Mesothelial cell of epicardium (in vitro differentiated cells): ENCODE results near the gene STMN3. TPM values are rescaled to one million over a fixed set of nuclear protein-coding genes. Genes with fewer than 3 reads are reported as not detected.

Experiments used
- DNase-seq, 2 experiments: peaks; one replicate each; pipeline ENCODE4 v3.0.0; 2021; ENCODE audit warnings: low spot score in 2 of 2; ENCODE audit not compliant: unreplicated experiment in 2 of 2
- H3K27ac Mint-ChIP-seq: 2 replicates; pipeline ENCODE4 v1.8.0; 2021; ENCODE audit warnings: mixed read lengths
- H3K27me3 Mint-ChIP-seq: 2 replicates; pipeline ENCODE4 v1.8.0; 2021; ENCODE audit warnings: low read depth, mixed read lengths
- H3K36me3 Mint-ChIP-seq: 2 replicates; pipeline ENCODE4 v1.8.0; 2021; ENCODE audit warnings: mixed read lengths
- H3K4me1 Mint-ChIP-seq: 2 replicates; pipeline ENCODE4 v1.8.0; 2021; ENCODE audit warnings: mixed read lengths
- H3K4me3 Mint-ChIP-seq: 2 replicates; pipeline ENCODE4 v1.8.0; 2021; ENCODE audit warnings: mild to moderate bottlenecking, moderate library complexity, mixed read lengths
- H3K9me3 Mint-ChIP-seq: 2 replicates; pipeline ENCODE4 v1.8.0; 2021; ENCODE audit warnings: mixed read lengths
- total RNA-seq: library from RNA; stranded (reverse); gene quantifications from 3 replicates; pipeline ENCODE4 v1.2.1, GENCODE V29; 2021
- TF ChIP-seq, protein P1 (sequence below): fragments of 200-600 bp; sonication (generic); IDR thresholded peaks from one replicate; pipeline ENCODE4 v1.5.0; 2021; ENCODE audit warnings: antibody characterized with exemption; ENCODE audit not compliant: unreplicated experiment

The STMN3 gene
- total RNA-seq, 1 donor from 2014 or later: 34.1 TPM

DNA sequence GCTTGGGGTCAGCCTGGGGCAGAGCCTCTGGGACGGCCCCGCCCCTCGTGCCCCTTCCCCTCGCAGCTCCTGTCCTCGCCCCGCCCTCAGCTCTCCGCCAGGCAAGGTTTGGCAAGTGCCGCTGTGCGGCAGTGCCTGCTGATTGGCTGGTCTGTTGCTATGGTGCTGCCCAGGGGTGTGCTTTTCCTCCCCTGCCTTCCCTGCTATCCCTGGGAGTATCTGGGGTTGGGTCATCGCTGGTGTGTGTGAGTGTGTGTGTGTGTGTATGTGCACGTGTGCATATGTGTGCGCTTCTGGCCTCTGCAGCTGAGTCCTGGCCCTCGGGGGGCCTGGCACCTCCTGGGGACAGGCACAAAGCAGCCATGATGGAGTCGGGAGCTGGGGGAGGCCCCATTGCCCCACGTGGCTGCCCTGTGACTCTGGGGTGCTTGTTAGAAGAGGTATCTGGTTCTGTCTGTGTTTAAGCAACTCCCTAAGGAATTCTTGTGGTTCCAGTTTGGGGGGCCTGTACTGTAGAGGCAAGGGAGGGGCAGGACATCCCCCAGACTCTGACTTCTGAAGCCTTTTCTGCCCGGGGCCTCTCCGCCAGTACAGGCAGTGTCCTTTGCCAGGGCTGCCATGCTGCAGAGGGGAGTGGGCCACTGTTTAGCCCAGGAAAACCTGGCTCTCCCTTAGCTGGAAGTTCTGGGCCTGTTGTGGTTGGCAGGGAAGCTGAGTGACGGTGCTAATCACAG, 11.8 kb upstream of the STMN3 start:
- H3K4me1 Mint-ChIP-seq: peaks cover under 1% of the 10 kb centered on the region
- TF ChIP-seq, protein P1, sequence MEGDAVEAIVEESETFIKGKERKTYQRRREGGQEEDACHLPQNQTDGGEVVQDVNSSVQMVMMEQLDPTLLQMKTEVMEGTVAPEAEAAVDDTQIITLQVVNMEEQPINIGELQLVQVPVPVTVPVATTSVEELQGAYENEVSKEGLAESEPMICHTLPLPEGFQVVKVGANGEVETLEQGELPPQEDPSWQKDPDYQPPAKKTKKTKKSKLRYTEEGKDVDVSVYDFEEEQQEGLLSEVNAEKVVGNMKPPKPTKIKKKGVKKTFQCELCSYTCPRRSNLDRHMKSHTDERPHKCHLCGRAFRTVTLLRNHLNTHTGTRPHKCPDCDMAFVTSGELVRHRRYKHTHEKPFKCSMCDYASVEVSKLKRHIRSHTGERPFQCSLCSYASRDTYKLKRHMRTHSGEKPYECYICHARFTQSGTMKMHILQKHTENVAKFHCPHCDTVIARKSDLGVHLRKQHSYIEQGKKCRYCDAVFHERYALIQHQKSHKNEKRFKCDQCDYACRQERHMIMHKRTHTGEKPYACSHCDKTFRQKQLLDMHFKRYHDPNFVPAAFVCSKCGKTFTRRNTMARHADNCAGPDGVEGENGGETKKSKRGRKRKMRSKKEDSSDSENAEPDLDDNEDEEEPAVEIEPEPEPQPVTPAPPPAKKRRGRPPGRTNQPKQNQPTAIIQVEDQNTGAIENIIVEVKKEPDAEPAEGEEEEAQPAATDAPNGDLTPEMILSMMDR: no peak
- H3K27ac Mint-ChIP-seq: no peak overlapping the region
- no peaks in the 10 kb centered on the region for H3K27me3 Mint-ChIP-seq
- H3K36me3 Mint-ChIP-seq: peaks cover 18% of the 10 kb centered on the region
- H3K9me3 Mint-ChIP-seq: no peaks in the 10 kb centered on the region
- no peak for DNase-seq
- H3K4me3 Mint-ChIP-seq: no peak overlapping the region

DNA sequence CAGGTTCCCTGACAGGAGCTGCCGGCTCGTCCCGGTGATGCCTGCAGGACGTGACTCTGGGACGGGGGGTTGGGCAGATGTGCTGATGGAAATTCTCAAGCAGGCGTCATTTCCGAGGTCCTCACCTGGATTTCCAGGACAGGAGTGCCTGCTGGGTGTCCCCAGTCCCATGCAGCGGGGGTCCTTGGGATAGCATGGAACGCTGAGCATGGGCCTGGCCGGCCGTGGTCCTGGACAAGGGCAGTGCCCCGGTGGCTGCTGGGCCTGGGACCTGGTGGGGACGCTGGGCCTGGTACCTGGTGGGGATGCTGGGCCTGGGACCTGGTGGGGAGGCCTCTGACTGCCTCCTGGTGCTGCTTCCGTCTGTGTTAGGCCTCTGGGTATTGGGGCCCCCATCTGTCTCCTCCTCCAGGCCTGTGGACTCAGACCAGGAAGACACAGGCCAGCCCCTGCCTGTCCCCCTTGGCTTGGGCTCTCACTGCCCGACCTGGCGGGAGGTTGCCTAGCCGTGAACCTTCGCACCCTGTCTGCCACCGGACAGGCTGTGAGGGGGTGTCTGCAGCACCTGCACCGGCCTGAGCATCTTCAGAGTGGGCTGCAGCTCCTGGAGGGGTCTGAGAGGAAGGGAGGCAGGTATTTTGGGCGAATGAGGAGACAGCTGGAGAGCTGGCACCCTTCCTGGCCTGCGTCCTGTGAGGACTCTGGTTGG, 11.1 kb upstream of the STMN3 start:
- peaks cover 7% of the 10 kb centered on the region for H3K4me1 Mint-ChIP-seq
- H3K9me3 Mint-ChIP-seq: no peaks in the 10 kb centered on the region
- DNase-seq: no peak
- no peak overlapping the region for H3K4me3 Mint-ChIP-seq
- no peak overlapping the region for H3K27ac Mint-ChIP-seq
- H3K36me3 Mint-ChIP-seq: peaks cover 17% of the 10 kb centered on the region
- H3K27me3 Mint-ChIP-seq: no peaks in the 10 kb centered on the region
- TF ChIP-seq, protein P1: no peak

DNA sequence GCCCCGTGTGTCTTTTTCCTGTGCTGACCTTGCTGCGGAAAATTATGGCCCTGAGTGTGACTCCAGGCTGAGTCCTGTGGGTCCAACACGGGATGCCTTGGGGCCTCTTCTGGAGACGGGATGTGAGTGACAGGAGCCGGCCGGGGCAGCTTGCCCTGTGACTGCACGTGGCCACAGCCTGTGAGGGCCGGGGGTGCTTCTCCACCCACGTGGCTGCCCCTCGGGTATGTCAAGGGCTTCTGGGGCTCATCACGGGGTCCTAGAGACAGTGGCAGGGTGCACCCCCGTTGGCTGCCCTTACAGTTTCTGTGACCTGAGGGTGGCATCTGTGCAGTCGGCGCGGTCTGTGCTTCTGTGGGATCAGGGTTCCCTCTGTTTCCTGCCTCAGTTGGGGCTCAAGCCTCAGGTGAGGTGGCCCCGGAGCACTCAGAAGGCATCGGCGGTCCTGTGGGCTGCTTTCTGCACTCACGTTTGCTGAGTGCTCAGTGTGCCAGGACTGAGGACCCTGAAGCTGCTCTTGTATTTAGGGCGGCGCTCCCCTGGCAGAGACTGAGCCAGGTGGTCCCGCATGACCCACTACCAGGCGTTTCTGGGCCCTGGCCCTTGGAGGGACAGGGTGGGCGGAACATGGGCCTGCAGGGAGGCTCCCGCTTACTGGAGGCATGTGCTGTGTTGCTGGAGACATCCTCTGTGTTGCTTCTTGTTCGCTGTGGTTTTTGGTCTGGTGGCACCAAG, 10.3 kb upstream of the STMN3 start:
- TF ChIP-seq, protein P1: no peak
- H3K27ac Mint-ChIP-seq: no peak overlapping the region
- H3K4me1 Mint-ChIP-seq: peaks cover 14% of the 10 kb centered on the region
- no peak for DNase-seq
- H3K9me3 Mint-ChIP-seq: no peaks in the 10 kb centered on the region
- H3K27me3 Mint-ChIP-seq: no peaks in the 10 kb centered on the region
- H3K36me3 Mint-ChIP-seq: peaks cover 10% of the 10 kb centered on the region
- H3K4me3 Mint-ChIP-seq: no peak overlapping the region

DNA sequence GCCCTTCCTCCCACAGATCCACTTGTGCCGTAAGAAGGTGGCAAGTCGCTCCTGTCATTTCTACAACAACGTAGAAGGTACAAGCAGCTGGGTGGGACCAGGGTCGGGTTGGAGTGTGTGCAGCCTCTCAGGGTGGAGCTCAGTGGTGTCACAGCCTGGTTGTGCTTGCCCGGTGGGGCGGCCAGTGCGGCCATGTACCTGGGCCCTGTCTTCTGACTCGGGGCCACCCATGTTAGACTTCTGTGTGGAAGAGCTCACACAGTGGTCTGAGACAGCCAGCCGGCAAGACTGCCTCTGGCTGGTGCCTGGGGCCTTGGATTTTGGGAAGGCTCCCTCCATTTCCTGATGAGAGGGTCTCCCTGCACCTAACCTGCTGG, 9.6 kb upstream of the STMN3 start:
- no peaks in the 10 kb centered on the region for H3K9me3 Mint-ChIP-seq
- no peak for DNase-seq
- TF ChIP-seq, protein P1: no peak
- H3K4me3 Mint-ChIP-seq: no peak overlapping the region
- H3K27ac Mint-ChIP-seq: no peak overlapping the region
- peaks cover 19% of the 10 kb centered on the region for H3K4me1 Mint-ChIP-seq
- no peaks in the 10 kb centered on the region for H3K27me3 Mint-ChIP-seq
- H3K36me3 Mint-ChIP-seq: peaks cover 5% of the 10 kb centered on the region

DNA sequence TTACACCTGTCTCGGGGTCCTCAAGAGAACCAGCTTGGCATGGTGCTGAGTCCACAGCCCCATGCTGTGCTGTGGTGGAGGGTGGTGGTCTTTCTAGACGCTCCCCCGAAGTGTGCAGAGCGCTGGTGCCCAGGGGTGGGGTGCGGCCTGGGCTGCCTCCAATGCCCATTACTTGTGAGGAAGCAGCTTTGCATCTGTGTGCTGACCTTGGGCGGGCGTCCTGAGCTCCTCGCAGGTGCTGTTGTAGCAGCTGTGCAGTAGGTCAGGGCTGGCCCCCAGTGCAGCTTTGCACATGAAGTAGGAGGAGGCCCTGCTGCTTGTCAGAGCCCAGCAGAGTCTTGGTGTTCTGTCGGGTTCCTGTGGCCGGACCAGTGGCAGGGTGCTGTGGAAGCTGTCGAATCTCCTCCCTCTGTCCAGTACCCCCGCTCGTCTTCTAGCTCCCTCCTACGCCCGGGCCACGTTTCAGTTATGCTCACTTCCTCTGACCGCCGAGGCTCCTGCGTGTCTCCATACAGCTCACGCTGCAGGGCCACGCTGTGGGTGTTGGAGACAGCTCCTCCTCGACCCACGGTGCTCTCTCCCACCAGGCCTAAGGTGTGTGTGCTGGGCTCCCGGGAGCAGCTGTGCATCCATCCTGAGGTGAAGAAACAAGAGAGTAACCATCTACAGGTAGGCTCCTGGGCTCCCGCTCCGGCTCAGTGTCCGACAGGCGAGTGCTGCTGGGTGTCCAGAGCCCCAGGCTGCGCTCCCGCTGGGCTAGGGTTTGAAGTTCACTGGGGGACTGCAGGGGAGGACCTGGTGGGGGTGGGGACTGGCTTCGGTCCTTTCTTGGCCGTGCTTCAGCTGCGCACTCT, 9.0 kb upstream of the STMN3 start:
- H3K27me3 Mint-ChIP-seq: no peaks in the 10 kb centered on the region
- no peaks in the 10 kb centered on the region for H3K9me3 Mint-ChIP-seq
- DNase-seq: no peak
- H3K27ac Mint-ChIP-seq: no peak overlapping the region
- H3K4me3 Mint-ChIP-seq: no peak overlapping the region
- TF ChIP-seq, protein P1: no peak
- H3K4me1 Mint-ChIP-seq: peaks cover 19% of the 10 kb centered on the region
- H3K36me3 Mint-ChIP-seq: peaks cover 5% of the 10 kb centered on the region
